HepG2 (cell line): Measurements from ENCODE around the gene ZFAND4. TPM values are rescaled to one million over a fixed set of nuclear protein-coding genes. Genes with fewer than 3 reads are reported as not detected.

ENCODE experiments used
- ARNT2 ChIP-seq: sonication (generic); formaldehyde crosslinking; IDR thresholded peaks from 2 replicates; pipeline ENCODE4 v1.8.0; 2022; ENCODE audit warnings: mild to moderate bottlenecking, low read depth, missing genetic modification reagents, moderate library complexity
- ATF1 ChIP-seq: IDR thresholded peaks from 2 replicates; pipeline ENCODE4 v1.6.1; 2016; ENCODE audit warnings: mild to moderate bottlenecking, control low read depth
- BRF2 ChIP-seq: sonication (generic); formaldehyde crosslinking; IDR thresholded peaks from 2 replicates; pipeline ENCODE4 v1.8.1; 2022; ENCODE audit warnings: mild to moderate bottlenecking, missing genetic modification reagents
- CENPT ChIP-seq: sonication (generic); formaldehyde crosslinking; IDR thresholded peaks from 2 replicates; pipeline ENCODE4 v1.8.0; 2022; ENCODE audit warnings: low read depth, mild to moderate bottlenecking, moderate library complexity, missing genetic modification reagents
- DNMT3B ChIP-seq: conservative IDR thresholded peaks from 2 replicates; pipeline ENCODE4 v1.6.1; 2016; ENCODE audit warnings: missing biosample characterization, control low read depth
- ERF ChIP-seq: IDR thresholded peaks from 2 replicates; pipeline ENCODE4 v1.6.1; 2018; ENCODE audit warnings: missing biosample characterization, missing genetic modification reagents
- ESRRA ChIP-seq: sonication (generic); formaldehyde crosslinking; IDR thresholded peaks from 2 replicates; pipeline ENCODE4 v1.5.1; 2020; ENCODE audit warnings: mild to moderate bottlenecking, low read depth, missing genetic modification reagents
- FOXO4 ChIP-seq: sonication (generic); formaldehyde crosslinking; conservative IDR thresholded peaks from 2 replicates; pipeline ENCODE4 v1.8.1; 2023; ENCODE audit warnings: missing genetic modification reagents
- HDAC6 ChIP-seq: fragments of 200-600 bp; sonication (generic); IDR thresholded peaks from 2 replicates; pipeline ENCODE4 v1.7.0; 2017; ENCODE audit warnings: mild to moderate bottlenecking, antibody characterized with exemption, low read length, low read depth
- HNRNPL ChIP-seq: fragments of 200-400 bp; formaldehyde crosslinking; IDR thresholded peaks from 2 replicates; pipeline ENCODE4 v1.6.1; 2017; ENCODE audit warnings: mild to moderate bottlenecking, low read depth, low read length
- ISL2 ChIP-seq: sonication (generic); formaldehyde crosslinking; IDR thresholded peaks from 2 replicates; pipeline ENCODE4 v1.5.0; 2020; ENCODE audit warnings: missing genetic modification reagents
- KDM5A ChIP-seq: fragments of 200-600 bp; sonication (generic); IDR thresholded peaks from 2 replicates; pipeline ENCODE4 v1.7.0; 2018; ENCODE audit warnings: antibody characterized with exemption, mild to moderate bottlenecking, low read length, borderline replicate concordance
- MEF2D ChIP-seq: sonication (generic); formaldehyde crosslinking; IDR thresholded peaks from 2 replicates; pipeline ENCODE4 v1.5.1; 2020; ENCODE audit warnings: mild to moderate bottlenecking, missing genetic modification reagents
- NR0B2 ChIP-seq: sonication (generic); formaldehyde crosslinking; IDR thresholded peaks from 2 replicates; pipeline ENCODE4 v1.4.0; 2020; ENCODE audit warnings: mild to moderate bottlenecking, missing genetic modification reagents
- PPARG ChIP-seq: conservative IDR thresholded peaks from 2 replicates; pipeline ENCODE4 v1.6.1; 2016; ENCODE audit warnings: missing biosample characterization, missing genetic modification reagents
- RARG ChIP-seq: sonication (generic); formaldehyde crosslinking; IDR thresholded peaks from 2 replicates; pipeline ENCODE4 v1.4.0; 2020; ENCODE audit warnings: low read depth, mild to moderate bottlenecking, missing genetic modification reagents
- TAF15 ChIP-seq: fragments of 200-400 bp; formaldehyde crosslinking; IDR thresholded peaks from one replicate; pipeline ENCODE4 v1.6.1; 2018; ENCODE audit warnings: mild to moderate bottlenecking, low read depth, low read length; ENCODE audit not compliant: poor library complexity, severe bottlenecking
- TCF7 ChIP-seq: sonication (generic); IDR thresholded peaks from 2 replicates; pipeline ENCODE4 v1.6.1; 2016; ENCODE audit warnings: antibody characterized with exemption, low read depth
- YY1 ChIP-seq: IDR thresholded peaks from 2 replicates; pipeline ENCODE4 v1.6.1; 2011; ENCODE audit warnings: low read length, low read depth, moderate library complexity, mild to moderate bottlenecking; ENCODE audit not compliant: insufficient read depth, insufficient replicate concordance
- ZMAT3 ChIP-seq: sonication (generic); formaldehyde crosslinking; conservative IDR thresholded peaks from 2 replicates; pipeline ENCODE4 v1.7.0; 2021; ENCODE audit warnings: missing genetic modification reagents
- ZNF230 ChIP-seq: sonication (generic); formaldehyde crosslinking; IDR thresholded peaks from 2 replicates; pipeline ENCODE4 v1.4.0; 2020; ENCODE audit warnings: mild to moderate bottlenecking, missing genetic modification reagents
- ZNF317 ChIP-seq: sonication (generic); formaldehyde crosslinking; IDR thresholded peaks from 2 replicates; pipeline ENCODE4 v1.5.0; 2020; ENCODE audit warnings: mild to moderate bottlenecking, missing genetic modification reagents
- ZNF44 ChIP-seq: sonication (generic); formaldehyde crosslinking; IDR thresholded peaks from 2 replicates; pipeline ENCODE4 v1.5.1; 2020; ENCODE audit warnings: mild to moderate bottlenecking, missing genetic modification reagents
- ZNF557 ChIP-seq: sonication (generic); formaldehyde crosslinking; IDR thresholded peaks from 2 replicates; pipeline ENCODE4 v1.4.0; 2020; ENCODE audit warnings: missing genetic modification reagents
- ZNF775 ChIP-seq: sonication (generic); formaldehyde crosslinking; IDR thresholded peaks from 2 replicates; pipeline ENCODE4 v1.4.0; 2020; ENCODE audit warnings: missing genetic modification reagents, mild to moderate bottlenecking, moderate library complexity, borderline replicate concordance
- polyA plus RNA-seq, 8 experiments: library from polyadenylated mRNA; depleted of rRNA in 3 of 8; stranded (reverse) in 7 of 8; unstranded in 1 of 8; fragments of >200 nt; fragmentation: Illumina TruSeq in 4 of 8; extraction: Trizol in 4 of 8; gene quantifications; 2 replicates each; pipeline versions ENCODE4 v1.2.1 to v1.2.3, GENCODE V29; 2011 to 2016; ENCODE audit warnings: low read depth in 4 of 8, missing spikeins in 1 of 8, mixed read lengths in 1 of 8; ENCODE audit not compliant: insufficient read depth in 1 of 8
- total RNA-seq, 5 experiments: library from RNA; depleted of rRNA; stranded (reverse); fragments of >200 nt; fragmentation: Illumina TruSeq; extraction: Trizol; gene quantifications; 2 replicates each; pipeline ENCODE4 v1.2.3, GENCODE V29; 2016; ENCODE audit warnings: low read depth in 1 of 5
- TF ChIP-seq, protein P1 (sequence below): sonication (generic); formaldehyde crosslinking; IDR thresholded peaks from 2 replicates; pipeline ENCODE4 v1.4.0; 2020; ENCODE audit warnings: mild to moderate bottlenecking, low read depth, missing genetic modification reagents

ZFAND4 gene
- total and polyA plus RNA-seq, 2 of the 13 experiments (the other 11 are each of a cell fraction or from before 2014, with no cell fraction given): 2.9 to 9.2 TPM

- TF ChIP-seq YY1 (peak; percentile 52), ISL2 (CRISPR knock-in tag) (peak; percentile 67), RARG (no peak), ESRRA (peak; percentile 50; the same call in 1 of the 2 replicates), DNMT3B (CRISPR knock-in tag) (no peak), HDAC6 (no peak), HNRNPL (no peak), ARNT2 (CRISPR knock-in tag) (peak; percentile 92), ATF1 (CRISPR knock-in tag) (no peak), ZNF317 (CRISPR knock-in tag) (0 out of 2 replicates have a peak, but pooled peaks have one; percentile 29), ZMAT3 (CRISPR knock-in tag) (peak; percentile 88), ZNF557 (CRISPR knock-in tag) (peak; percentile 19; the same call in 1 of the 2 replicates), MEF2D (CRISPR knock-in tag) (peak; percentile 39; the same call in 1 of the 2 replicates), NR0B2 (CRISPR knock-in tag) (peak; percentile 94; the same call in 1 of the 2 replicates), PPARG (peak; percentile 54), TAF15 (no peak), ERF (CRISPR knock-in tag) (peak; percentile 77), KDM5A (peak; percentile 93), ZNF775 (CRISPR knock-in tag) (no peak), BRF2 (CRISPR knock-in tag) (no peak), ZNF44 (peak; percentile 70; the same call in 1 of the 2 replicates), TCF7 (no peak), CENPT (CRISPR knock-in tag) (0 out of 2 replicates have a peak, but pooled peaks have one; percentile 48), ZNF230 (CRISPR knock-in tag) (no peak), FOXO4 (CRISPR knock-in tag) (no peak)
- TF ChIP-seq, protein P1, sequence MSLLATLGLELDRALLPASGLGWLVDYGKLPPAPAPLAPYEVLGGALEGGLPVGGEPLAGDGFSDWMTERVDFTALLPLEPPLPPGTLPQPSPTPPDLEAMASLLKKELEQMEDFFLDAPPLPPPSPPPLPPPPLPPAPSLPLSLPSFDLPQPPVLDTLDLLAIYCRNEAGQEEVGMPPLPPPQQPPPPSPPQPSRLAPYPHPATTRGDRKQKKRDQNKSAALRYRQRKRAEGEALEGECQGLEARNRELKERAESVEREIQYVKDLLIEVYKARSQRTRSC (CRISPR knock-in tag): no peak
Observed at GRCh38 chr10:45594276-45595157, 78.1 kb downstream of the ZFAND4 start (continued).
